Bronchial epithelial cell (primary cell): Measurements from ENCODE around the gene SOX11. TPM values are rescaled to one million over a fixed set of nuclear protein-coding genes. Genes with fewer than 3 reads are reported as not detected.

Experiments used
- DNase-seq: peaks from one replicate; pipeline ENCODE4 v3.0.0-alpha.2; 2010; ENCODE audit warnings: low read depth
- FAIRE-seq: peaks from 2 replicates; lab custom pipeline; 2011; peaks lifted over from hg19 to GRCh38; lab: Jason Lieb, UNC
- H3K27me3 ChIP-seq: 2 replicates; pipeline ENCODE4 v1.5.1; 2011; ENCODE audit warnings: low read length; ENCODE audit not compliant: control insufficient read depth, insufficient read depth
- H3K36me3 ChIP-seq: 2 replicates; pipeline ENCODE4 v1.5.1; 2011; ENCODE audit warnings: low read length; ENCODE audit not compliant: control insufficient read depth, insufficient read depth
- H3K4me3 ChIP-seq: 2 replicates; pipeline ENCODE4 v1.5.1; 2011; ENCODE audit warnings: mild to moderate bottlenecking, low read depth, low read length, control low read depth
- total RNA-seq: library from RNA; depleted of rRNA; stranded (reverse); fragments of >200 nt; gene quantifications from 2 replicates; pipeline ENCODE4 v1.2.1, GENCODE V29; 2014
- TF ChIP-seq, protein P1 (sequence below): IDR thresholded peaks from 2 replicates; pipeline ENCODE4 v1.5.1; 2011; ENCODE audit warnings: mild to moderate bottlenecking, moderate library complexity, low read length, control low read depth, inconsistent platforms; ENCODE audit not compliant: insufficient read depth, severe bottlenecking

Gene SOX11
- total RNA-seq, 1 donor from 2014 or later = not detected

DNA sequence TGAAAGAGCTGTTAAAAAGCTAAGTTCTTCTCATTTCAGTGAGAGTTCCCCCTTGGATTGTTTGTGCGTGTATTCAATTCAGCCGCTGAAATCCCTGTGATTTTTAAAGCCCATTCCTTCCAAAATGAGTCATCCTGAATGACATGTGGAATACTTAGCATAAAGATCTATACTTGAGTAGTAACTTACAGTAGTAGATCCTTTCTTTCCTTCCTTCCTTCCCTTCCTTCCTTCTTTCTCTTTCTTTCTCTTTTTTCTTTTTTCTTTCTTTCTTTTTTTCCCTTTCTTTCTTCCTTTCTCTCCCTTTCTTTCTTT is 18.2 kb upstream of the SOX11 start:
- DNase-seq (no peak), FAIRE-seq (no peak)
- TF ChIP-seq, protein P1, sequence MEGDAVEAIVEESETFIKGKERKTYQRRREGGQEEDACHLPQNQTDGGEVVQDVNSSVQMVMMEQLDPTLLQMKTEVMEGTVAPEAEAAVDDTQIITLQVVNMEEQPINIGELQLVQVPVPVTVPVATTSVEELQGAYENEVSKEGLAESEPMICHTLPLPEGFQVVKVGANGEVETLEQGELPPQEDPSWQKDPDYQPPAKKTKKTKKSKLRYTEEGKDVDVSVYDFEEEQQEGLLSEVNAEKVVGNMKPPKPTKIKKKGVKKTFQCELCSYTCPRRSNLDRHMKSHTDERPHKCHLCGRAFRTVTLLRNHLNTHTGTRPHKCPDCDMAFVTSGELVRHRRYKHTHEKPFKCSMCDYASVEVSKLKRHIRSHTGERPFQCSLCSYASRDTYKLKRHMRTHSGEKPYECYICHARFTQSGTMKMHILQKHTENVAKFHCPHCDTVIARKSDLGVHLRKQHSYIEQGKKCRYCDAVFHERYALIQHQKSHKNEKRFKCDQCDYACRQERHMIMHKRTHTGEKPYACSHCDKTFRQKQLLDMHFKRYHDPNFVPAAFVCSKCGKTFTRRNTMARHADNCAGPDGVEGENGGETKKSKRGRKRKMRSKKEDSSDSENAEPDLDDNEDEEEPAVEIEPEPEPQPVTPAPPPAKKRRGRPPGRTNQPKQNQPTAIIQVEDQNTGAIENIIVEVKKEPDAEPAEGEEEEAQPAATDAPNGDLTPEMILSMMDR = no peak
- Histone ChIP-seq H3K36me3 (no peaks in the 10 kb centered on the region), H3K4me3 (no peak overlapping the region), H3K27me3 (no peaks in the 10 kb centered on the region)

DNA sequence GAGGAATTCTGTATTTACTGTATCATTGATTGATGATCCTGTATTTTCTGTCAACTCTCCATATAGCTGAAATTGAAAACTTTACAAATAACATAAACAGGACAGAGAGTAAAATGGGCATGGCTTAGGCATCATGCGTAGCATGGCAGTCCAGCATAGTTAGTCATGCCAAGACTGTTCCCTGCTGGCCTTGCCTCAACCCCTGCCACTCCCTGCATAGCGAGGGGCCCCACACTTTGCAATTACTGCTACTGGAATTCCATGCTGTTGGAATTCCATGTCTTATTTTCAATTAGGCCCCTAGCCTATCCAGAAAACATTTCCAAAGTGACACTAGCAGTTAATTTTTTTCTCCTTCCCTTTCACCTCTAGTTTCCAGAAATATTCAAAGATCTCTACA is 15.1 kb upstream of the SOX11 start:
- Histone ChIP-seq H3K4me3 (no peak overlapping the region), H3K27me3 (no peaks in the 10 kb centered on the region), H3K36me3 (no peaks in the 10 kb centered on the region)
- TF ChIP-seq, protein P1 = no peak
- FAIRE-seq = no peak
- no peak for DNase-seq

DNA sequence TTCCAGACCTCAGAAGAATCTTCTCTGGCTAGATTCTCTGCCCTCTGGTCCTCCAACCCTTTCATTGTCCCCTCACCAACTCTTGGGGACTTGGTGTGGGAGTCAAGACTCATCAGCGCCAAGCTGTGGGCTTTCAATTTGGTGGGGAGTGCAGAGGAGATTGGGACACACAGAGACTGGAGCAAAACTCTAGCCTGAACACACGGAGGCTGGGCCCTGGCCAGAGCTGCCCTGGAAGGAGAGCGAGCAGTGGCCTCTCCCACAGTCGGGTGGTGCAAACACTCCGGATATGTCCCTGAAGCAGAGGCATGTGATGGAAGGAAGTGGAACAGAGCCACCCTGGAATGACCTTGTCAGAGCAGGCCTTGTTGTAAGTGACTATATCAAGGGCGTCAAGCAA is 8.7 kb upstream of the SOX11 start:
- H3K4me3 ChIP-seq = no peak overlapping the region
- TF ChIP-seq, protein P1 = no peak
- no peaks in the 10 kb centered on the region for H3K36me3 ChIP-seq
- H3K27me3 ChIP-seq = no peaks in the 10 kb centered on the region
- FAIRE-seq (no peak), DNase-seq (no peak)

DNA sequence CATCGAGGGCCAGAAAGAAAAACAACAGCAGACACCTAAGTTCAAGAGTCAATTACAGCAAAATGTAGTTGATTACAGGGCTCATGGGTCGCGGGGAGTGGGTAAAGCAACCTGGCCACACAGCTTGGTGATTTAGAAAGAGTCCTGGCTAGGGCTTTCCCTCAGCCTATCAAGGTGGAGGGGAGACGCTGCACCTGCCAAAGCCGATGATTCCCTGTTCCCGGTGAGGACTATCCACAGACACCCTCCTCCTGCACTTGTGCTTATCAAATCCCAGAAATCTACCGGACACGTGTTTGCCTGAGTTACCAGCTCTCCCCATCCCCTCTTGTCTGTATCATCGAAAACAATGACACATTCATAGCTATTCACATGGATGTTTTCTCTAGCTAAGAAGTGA is 7.0 kb upstream of the SOX11 start:
- DNase-seq (no peak), FAIRE-seq (no peak)
- Histone ChIP-seq H3K27me3 (peaks cover 1% of the 10 kb centered on the region), H3K36me3 (no peaks in the 10 kb centered on the region), H3K4me3 (no peak overlapping the region)
- TF ChIP-seq, protein P1 = no peak

DNA sequence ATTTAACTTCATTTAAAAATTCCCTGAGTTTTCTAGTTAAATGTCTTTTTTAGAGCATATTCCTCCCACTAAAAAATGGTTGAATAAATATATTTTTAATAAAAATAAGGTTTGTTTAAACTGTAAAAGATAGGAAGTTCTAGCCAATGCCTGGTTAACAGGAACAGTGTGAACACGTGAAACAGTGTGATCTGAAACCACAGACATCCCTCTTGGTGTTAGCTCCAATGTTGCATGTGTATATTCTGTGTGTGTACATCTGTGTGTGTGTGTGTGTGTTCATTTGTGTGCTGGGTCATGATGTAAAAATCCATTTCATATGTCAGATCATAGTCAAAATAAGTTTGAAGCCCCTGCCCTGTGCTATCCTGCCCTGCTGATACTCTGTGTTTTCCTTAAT is 6.1 kb upstream of the SOX11 start:
- TF ChIP-seq, protein P1 = no peak
- no peak for FAIRE-seq
- Histone ChIP-seq H3K4me3 (no peak overlapping the region), H3K36me3 (no peaks in the 10 kb centered on the region), H3K27me3 (peaks cover 2% of the 10 kb centered on the region)
- DNase-seq = no peak

DNA sequence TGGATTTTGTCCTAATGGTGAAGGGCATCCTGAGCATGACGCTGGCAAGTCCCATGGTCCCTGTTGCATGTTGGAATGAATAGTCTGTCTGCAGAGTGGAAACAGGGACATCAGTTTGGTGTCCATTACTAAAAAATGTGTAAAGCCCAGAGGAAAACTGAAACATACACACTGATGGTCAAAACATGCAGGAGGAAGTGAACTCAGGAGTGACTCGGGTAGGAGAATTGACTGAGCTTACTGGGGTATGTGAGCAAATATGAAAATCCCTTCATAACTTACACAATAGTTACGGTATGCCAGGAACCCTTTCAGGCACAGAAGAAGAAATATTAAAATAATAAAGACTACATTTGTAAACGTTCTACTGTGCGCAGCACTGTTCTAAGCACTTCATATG is 5.6 kb upstream of the SOX11 start:
- TF ChIP-seq, protein P1 = no peak
- peaks cover 2% of the 10 kb centered on the region for H3K27me3 ChIP-seq

More for the DNA sequence above, 5.6 kb upstream of the SOX11 start:
- DNase-seq (no peak), FAIRE-seq (no peak)
- Histone ChIP-seq H3K4me3 (no peak overlapping the region), H3K36me3 (no peaks in the 10 kb centered on the region)
